GM13976 (cell line): ENCODE data around the gene ZFHX2.

Experiments used
- DNase-seq: peaks from one replicate; pipeline ENCODE4 v3.0.0; 2012; ENCODE audit warnings: low spot score
- in situ Hi-C: fragments of 300-500 bp; cut with MboI; formaldehyde crosslinking; loops from one replicate; pipeline ENCODE4 v1.12.0; 2022; ENCODE audit warnings: low sequenced_read_pairs, mixed read lengths, inconsistent platforms; ENCODE audit not compliant: unreplicated experiment
- TF ChIP-seq, protein P1 (sequence below): IDR thresholded peaks from 2 replicates; pipeline ENCODE4 v1.5.1; 2012; ENCODE audit warnings: borderline replicate concordance, mild to moderate bottlenecking; ENCODE audit not compliant: insufficient read depth; ENCODE audit errors: extremely low read depth, missing control alignments, control extremely low read depth

The ZFHX2 gene

DNA sequence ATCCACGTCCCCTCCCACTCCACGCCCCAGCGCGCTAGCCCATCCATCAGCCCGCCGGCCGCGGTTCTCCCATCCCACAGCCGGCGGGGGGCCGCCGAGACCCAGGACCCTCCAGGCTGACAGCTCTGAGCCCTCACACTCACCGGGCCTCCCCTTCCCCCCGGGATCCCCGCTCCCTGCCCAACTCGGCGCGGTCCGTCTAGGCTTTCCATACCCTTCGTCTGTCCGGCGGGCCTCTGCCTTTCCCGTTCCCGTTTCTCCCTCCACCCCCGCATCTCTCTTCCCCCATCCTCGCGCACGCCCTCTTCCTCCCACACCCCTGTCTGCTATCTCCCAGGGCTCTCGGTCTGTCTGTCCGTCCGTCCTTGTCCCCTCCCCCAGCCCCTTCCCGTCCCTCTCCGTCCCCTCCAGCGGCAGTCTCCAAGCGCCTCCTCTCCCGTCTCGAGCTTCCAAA is 726 bp downstream of the ZFHX2 start:
- TF ChIP-seq, protein P1, sequence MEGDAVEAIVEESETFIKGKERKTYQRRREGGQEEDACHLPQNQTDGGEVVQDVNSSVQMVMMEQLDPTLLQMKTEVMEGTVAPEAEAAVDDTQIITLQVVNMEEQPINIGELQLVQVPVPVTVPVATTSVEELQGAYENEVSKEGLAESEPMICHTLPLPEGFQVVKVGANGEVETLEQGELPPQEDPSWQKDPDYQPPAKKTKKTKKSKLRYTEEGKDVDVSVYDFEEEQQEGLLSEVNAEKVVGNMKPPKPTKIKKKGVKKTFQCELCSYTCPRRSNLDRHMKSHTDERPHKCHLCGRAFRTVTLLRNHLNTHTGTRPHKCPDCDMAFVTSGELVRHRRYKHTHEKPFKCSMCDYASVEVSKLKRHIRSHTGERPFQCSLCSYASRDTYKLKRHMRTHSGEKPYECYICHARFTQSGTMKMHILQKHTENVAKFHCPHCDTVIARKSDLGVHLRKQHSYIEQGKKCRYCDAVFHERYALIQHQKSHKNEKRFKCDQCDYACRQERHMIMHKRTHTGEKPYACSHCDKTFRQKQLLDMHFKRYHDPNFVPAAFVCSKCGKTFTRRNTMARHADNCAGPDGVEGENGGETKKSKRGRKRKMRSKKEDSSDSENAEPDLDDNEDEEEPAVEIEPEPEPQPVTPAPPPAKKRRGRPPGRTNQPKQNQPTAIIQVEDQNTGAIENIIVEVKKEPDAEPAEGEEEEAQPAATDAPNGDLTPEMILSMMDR: no peak
- no peak for DNase-seq
- in situ Hi-C loops: no loop called here

DNA sequence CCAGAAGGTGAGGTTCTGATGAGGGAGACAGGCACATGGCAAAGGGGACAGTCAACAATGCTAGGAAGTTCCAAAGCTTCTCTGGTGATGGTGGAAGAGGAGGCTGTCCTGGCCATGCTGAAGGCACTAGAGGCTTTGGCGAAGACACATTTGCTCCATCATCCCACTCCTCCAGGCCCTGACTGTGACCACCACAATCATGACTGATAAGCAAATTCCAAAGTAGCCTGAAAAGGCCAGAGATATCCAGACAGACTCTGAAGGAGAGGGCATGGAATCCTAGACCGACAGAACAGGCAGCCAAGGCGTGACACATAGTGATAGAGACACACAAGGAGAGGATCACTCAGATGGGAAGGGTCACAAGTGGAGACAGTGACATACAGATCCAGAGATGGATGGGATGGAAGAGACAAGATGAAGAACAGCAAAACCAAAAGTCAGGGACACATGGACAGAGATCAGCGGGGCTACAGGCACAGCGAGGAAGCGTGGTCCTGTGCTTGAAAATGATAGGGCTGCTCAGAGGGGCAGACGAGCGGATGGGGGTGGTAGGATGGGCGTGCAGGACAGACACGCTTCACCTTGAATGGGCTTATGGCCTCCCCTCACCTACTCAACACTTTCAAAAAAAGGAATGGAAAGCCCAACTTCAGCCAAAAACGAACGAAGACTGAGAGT is 1.3 kb downstream of the ZFHX2 start:
- TF ChIP-seq, protein P1: no peak
- in situ Hi-C loops: no loop called here
- no peak for DNase-seq

DNA sequence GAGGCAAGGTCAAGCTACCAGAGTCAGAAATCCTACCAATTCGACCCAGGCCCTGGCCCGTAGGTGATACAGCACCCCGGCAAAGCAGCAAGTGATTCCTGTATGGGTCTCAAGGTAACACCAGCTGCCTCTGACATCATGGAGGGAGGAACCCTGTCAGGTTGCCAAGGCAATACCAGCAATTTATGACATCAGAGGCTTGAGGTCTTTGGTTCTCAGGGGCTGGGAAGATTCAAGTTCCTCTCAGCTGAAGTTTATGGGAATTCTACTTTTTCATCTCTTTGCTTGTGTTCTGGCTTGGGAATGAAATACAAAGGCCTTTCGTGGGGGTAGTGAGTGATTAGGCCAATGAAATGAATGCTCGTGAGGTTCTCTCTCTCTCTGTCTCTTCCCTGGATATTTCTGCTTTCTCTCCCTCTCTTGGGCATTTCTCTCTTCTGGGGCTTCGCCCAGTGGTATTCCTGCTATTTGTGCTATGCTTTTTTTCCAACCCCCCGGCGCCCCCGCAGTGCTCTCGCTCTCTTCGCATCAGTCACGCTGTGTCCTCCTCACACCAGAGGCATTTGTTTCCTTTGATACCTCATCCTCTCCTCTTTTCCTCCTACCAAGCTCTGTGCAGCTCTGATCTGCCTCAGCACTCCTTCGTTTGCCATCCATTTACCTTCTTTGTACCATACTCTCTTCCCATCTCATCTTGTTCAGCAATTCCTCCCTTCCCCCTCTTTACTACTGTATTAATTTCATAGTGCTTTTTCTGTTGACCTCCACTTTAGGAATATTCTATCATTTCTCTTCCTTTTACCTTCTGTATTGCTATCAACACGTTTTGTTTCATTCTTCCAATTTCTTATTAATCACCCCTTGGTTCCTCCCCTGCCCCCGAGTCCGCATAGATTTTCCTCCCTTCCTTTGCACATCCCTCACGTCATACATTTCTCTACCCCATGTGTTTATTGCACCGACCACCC is 2.9 kb downstream of the ZFHX2 start:
- DNase-seq: no peak
- in situ Hi-C loops: loop anchor here (10.0 kb wide), 1 partner anchor 64 kb away; no protein-coding TSS in a partner anchor
- TF ChIP-seq, protein P1: no peak

DNA sequence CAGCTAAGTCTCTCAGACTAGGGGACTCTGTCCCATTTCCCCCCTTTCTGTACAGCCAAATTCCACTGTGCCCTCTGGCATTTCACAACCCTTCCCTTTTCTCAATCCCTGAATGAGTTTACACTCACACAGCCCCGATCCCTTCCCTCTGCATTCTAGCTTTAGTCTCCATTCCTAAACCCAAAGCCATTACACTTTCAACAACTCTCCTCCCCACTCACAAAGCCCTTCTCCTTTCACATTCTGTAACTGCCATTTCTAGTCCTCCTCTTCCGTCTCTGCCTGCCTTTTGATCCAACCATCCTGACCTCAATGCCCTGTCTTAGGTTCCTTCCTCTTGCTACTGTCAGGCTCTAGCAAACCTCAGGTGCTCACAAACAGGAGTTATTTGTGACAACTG is 3.6 kb downstream of the ZFHX2 start:
- TF ChIP-seq, protein P1: no peak
- in situ Hi-C loops: loop anchor here (10.0 kb wide), 1 partner anchor 63 kb away; no protein-coding TSS in a partner anchor
- no peak for DNase-seq

DNA sequence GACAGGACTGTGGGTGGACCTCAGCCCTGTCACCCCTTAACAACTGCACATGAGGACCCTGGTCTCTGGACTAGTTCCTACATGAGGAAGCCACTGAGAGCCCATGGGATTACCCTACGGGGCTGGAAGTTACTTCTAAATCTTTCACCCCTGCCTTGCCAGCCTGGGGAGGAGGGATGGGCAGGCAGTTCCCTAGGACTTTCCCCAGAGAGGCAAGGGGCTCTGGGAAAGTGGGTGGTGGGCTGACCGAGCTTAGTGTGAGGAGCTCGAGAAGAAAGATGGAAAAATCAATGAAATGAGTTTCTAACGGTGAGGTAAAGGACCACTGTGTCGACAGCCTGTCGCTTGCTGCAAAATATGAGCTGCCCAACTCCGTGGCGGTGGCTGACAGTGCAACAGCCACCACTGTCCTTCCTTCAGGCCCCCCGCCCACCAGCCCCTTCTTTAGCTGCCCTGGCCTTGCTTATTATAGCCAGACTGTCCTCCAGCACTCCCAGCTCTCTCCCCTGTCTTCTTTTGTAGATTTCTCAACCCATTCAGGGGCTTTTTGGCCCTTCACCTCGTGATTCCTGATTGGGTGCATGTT is 5.0 kb downstream of the ZFHX2 start:
- TF ChIP-seq, protein P1: no peak
- in situ Hi-C loops: loop anchor here (10.0 kb wide), 1 partner anchor 62 kb away; no protein-coding TSS in a partner anchor
- DNase-seq: no peak

DNA sequence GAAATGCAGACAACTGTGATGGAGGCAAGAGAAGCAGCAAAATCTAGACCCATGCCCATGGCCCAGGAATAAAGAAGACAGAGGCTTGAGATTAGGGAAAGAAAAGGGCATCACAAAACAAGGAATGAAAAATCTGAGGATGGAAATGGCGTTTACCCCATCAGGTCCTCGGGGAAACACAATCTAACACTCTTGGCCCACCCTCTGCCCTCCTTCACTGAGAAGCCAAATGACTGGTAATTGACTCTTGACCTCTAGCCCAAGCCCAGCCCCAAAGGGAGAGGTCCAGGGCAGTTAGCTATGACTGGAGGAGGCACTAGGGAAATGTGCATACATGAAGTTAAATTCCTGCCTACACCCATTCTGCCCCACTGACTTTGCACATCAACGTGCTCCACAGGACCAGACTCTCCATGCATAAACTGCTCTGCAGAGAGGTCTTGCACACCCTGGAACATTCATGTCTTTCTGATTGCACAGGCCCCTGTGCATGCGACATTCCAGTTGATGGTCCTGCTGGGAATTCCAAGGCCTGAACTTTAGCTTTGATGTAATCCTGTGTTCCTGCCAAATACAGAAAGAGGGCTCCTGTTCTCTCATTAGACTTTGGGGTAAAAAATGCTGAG is 5.7 kb downstream of the ZFHX2 start:
- in situ Hi-C loops: loop anchor here (10.0 kb wide), 1 partner anchor 61 kb away; no protein-coding TSS in a partner anchor
- DNase-seq: no peak
- TF ChIP-seq, protein P1: no peak
